Epidermal melanocyte (primary cell): ENCODE data around the gene SLC25A45.
A peak's percentile ranks its signal among the peaks of the same experiment; 100 is the strongest.
"Not testable (repeated sequence)": the region's sequence is repeated elsewhere in the genome, so short reads cannot be mapped to it uniquely, and the experiment has no call there.

Experiments used
- DNase-seq: peaks from one replicate; pipeline ENCODE4 v3.0.0; 2011; ENCODE audit warnings: low spot score; ENCODE audit not compliant: insufficient read length

SLC25A45 gene

DNA sequence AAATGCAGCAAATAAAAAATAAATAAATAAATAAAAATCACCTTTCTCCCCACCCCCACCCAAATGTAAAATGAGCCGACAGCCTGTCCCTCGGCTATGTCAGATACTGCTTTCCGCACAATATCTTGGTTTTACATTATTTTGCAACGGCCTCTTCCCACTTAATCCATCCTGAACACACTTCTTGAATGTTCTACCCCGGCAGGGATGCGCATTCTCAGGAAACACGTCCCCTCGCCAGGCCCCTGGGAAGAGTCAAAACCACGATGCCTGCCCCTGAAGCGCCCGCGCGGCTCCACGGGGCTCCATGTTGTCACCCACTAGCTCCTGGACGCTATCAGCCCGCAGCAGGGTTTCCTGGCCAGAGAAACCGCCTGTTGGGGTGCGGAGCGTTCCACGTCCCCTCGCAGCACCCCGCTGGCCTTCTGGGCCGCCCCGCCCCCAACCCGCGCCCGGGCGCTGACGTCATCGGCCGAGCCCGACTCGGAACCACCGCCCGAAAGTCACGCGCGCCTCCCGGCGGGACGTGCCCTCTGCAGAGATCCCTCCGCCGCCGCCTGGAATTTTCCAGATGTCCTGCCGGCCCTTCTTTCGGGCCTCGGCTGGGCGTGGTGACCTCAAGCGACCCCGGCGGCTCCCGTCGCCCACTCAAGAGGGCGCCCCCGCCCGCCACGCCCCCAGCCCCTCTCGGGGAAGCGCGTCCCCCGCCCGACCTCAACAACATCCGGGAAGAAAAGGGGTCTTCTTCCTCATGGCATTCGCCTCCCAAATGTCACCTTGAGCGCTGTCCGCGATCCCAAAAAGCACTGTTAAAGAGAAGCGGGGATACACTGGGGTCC lies 39.6 kb upstream of the SLC25A45 start:
- no peak for DNase-seq

GRCh38 chr11:65420979-65421793 lies 38.7 kb upstream of the SLC25A45 start:
- peak; percentile 57 for DNase-seq

DNA sequence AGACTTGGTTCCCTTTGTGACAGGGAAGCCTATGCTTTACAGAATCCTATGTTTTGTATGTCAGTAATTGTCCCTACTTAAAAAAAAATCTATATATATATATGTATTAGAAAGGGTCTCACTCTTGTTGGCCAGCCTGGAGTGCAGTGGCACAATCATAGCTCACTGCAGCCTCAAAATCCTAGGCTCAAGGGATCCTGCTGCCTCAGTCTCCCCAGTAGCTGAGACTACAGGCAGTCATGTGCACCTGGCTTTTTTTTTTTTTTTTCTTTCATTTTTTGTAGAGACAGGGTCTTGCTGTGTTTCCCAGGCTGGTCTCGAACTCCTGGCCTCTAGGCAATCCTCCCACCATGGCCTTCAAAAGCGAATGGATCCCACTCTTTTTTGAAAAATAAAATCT lies 38.1 kb upstream of the SLC25A45 start:
- no peak for DNase-seq

- DNase-seq = peak; percentile 50
Observed at GRCh38 chr11:65419772-65420481, 37.5 kb upstream of the SLC25A45 start.

DNA sequence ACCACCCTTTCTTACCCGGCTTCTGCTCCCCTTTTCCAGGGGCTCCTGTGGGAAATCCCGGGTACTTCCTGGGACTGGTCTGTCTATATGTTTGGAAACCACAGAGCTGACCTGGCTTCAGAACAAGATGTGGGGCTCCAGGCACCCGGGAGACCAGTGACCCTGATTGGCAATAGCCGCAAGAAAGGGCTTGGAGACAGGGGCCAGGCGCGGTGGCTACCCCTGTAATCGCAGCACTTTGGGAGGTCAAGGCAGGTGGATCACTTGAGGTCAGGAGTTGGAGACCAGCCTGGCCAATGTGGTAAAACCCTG lies 37.0 kb upstream of the SLC25A45 start:
- no peak for DNase-seq

GRCh38 chr11:65418681-65419459 lies 36.4 kb upstream of the SLC25A45 start:
- peak; percentile 79 for DNase-seq

- no peak for DNase-seq
Observed at GRCh38 chr11:65418431-65418680, 35.9 kb upstream of the SLC25A45 start.

DNA sequence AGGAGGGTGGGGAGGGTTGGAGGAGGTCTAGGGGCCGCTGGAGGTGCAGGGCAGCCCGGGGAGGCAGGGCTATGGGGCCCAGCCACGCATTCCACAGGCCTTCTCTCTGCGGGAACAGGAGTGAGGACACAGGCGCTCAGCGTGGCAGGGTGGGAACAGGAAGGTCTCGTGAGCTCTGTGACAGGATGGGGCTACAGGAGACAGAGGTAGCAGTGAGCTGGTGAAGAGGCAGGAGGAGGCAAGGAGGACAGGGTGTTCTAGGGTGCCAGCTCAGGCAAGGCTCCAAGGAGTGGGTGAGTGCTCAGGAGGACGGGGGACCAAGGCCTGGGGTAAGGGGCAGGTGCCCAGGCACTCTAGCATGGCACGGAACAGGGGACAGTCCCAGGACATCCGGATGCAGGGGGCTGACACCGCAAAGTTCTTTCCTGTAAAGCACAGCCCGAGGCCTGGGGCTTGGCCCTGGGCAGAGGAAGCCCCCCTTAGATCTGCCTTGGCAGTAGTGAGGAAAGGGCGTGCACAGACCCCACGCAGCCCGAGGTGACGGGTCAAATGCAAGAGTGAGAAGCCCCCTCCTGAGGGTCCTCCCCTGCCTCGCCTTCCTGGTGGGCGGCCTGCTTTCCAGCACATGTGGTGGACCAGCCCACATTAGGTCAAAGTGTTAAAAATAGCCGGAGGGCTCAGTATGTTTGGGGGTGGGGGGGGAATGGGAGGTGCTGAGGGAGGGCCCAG lies 35.4 kb upstream of the SLC25A45 start:
- DNase-seq = no peak

GRCh38 chr11:65416841-65417701 lies 34.6 kb upstream of the SLC25A45 start:
- no peak for DNase-seq

DNA sequence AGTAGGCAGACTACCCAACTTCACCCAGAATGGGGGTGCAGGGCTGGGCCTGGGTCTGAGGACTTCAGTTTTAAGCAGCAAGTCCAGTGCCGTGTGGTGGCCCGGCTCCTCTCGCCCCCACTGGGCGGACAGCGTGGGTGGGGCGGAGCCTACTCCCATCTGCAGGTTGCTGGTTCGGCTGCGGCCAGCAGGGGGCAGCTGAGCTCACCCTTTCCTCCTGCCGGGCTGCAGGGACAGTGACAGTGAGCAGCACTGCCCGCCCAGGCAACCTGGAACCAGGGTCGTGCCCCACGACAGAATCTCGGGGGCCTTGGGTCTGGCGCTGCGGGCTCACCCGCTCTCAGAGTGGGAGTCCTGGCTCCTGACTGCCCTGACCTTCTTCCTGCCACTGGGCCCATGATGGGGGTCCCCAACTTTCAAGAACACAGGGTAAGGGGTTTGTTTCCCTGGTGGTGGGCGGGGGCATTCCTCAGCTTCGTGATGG lies 33.9 kb upstream of the SLC25A45 start:
- DNase-seq = peak; percentile 86

- DNase-seq = no peak
Observed at GRCh38 chr11:65415499-65416340, 33.3 kb upstream of the SLC25A45 start.

GRCh38 chr11:65414776-65415498 lies 32.5 kb upstream of the SLC25A45 start:
- no peak for DNase-seq

DNA sequence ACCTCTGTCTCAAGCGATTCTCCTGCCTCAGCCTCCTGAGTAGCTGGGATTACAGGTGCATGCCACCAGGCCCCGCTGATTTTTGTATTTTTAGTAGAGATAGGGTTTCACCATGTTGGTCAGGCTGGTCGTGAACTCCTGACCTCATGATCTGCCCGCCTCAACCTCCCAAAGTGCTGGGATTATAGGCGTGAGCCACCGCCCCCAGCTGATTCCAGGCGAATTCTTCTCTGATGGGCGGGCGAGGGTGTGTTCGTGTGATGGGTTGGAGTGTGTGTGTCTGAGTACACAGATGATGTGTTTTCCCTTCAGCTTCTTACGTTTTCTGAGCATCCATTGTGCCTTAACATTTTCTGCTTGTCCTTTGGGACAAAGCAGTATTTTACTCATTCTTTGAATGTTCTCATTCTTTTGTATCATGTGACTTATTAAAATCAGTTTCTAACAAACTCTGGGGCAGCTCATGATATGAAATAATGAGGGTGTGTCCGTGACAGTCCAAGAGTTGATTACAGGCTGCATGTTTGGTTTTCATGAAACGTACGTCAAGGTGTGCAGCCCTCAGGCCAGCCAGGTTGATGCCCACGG lies 30.7 kb upstream of the SLC25A45 start:
- not testable (repeated sequence) for DNase-seq

GRCh38 chr11:65412271-65413076 lies 30.0 kb upstream of the SLC25A45 start:
- no peak for DNase-seq

DNA sequence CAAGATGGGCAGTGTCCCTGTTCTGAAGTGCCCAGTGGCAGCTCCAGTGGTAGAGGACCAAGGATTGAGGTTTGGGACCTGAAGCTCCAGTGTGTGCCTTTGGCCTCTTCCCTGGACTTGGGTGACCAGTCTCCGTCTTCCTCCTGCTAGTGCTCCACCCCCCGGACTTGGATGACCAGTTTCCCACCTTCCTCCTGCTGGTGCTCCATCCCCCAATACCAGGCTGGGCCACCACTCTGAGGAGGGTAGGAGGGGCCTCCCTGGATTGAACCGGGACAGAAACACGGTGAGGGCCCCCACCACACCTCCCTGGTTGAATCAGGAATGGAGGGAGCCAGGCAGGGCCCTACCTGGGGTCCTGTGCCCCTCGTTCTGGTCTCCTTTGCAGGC lies 29.2 kb upstream of the SLC25A45 start:
- no peak for DNase-seq

- no peak for DNase-seq
Observed at GRCh38 chr11:65410936-65411680, 28.7 kb upstream of the SLC25A45 start.
